GM12875 (cell line): ENCODE results near the gene ACVR1B.

Source experiments
- H3K4me3 ChIP-seq: one replicate; pipeline ENCODE4 v1.5.1; 2011; ENCODE audit warnings: low read depth, low read length, control low read depth
- CTCF ChIP-seq: IDR thresholded peaks from 2 replicates; pipeline ENCODE4 v1.5.1; 2011; ENCODE audit warnings: low read depth, mild to moderate bottlenecking, control low read depth, inconsistent platforms, low read length, moderate library complexity, borderline replicate concordance; ENCODE audit not compliant: insufficient read depth

ACVR1B gene

GRCh38 chr12:51971679-51972421, 20.4 kb downstream of the ACVR1B start:
- no peak overlapping the region for H3K4me3 ChIP-seq
- TF ChIP-seq CTCF, result no peak

- TF ChIP-seq CTCF, result no peak
- no peak overlapping the region for H3K4me3 ChIP-seq
Measured at GRCh38 chr12:51972422-51972812, 20.9 kb downstream of the ACVR1B start.

- H3K4me3 ChIP-seq, result no peak overlapping the region
- no peak for TF ChIP-seq CTCF
Measured at GRCh38 chr12:51972849-51973273, 21.4 kb downstream of the ACVR1B start.

- H3K4me3 ChIP-seq, result no peak overlapping the region
- TF ChIP-seq CTCF, result no peak
Measured at GRCh38 chr12:51973560-51973959, 22.1 kb downstream of the ACVR1B start.

- no peak overlapping the region for H3K4me3 ChIP-seq
- no peak for TF ChIP-seq CTCF
Measured at GRCh38 chr12:51974646-51975045, 23.1 kb downstream of the ACVR1B start.

GRCh38 chr12:51975196-51975595, 23.7 kb downstream of the ACVR1B start:
- TF ChIP-seq CTCF, result no peak
- no peak overlapping the region for H3K4me3 ChIP-seq

GRCh38 chr12:51976376-51977160, 25.1 kb downstream of the ACVR1B start:
- H3K4me3 ChIP-seq, result no peak overlapping the region
- no peak for TF ChIP-seq CTCF
